H9 (cell line): ENCODE results near the gene ALDH1A1. TPM values are rescaled to one million over a fixed set of nuclear protein-coding genes. Genes with fewer than 3 reads are reported as not detected.

Experiments used
- DNase-seq: peaks from one replicate; pipeline ENCODE4 v3.0.0-alpha.2; 2017
- H2AFZ ChIP-seq: one replicate; pipeline ENCODE4 v1.6.1; 2013; ENCODE audit warnings: mild to moderate bottlenecking, low read length, control low read depth, moderate library complexity
- H2AK5ac ChIP-seq: 2 replicates; pipeline ENCODE4 v1.6.1; 2013; ENCODE audit warnings: low read length, control low read depth, mixed read lengths; ENCODE audit not compliant: insufficient read length
- H2BK120ac ChIP-seq: one replicate; pipeline ENCODE4 v1.6.1; 2013; ENCODE audit warnings: low read depth, mild to moderate bottlenecking, low read length, control low read depth, inconsistent platforms; ENCODE audit not compliant: poor library complexity, severe bottlenecking
- H2BK12ac ChIP-seq: 2 replicates; pipeline ENCODE4 v1.6.1; 2013; ENCODE audit warnings: low read length, control low read depth, mixed read lengths, low read depth; ENCODE audit not compliant: insufficient read length
- H2BK15ac ChIP-seq: 2 replicates; pipeline ENCODE4 v1.6.1; 2013; ENCODE audit warnings: low read depth, low read length, control low read depth
- H2BK20ac ChIP-seq: one replicate; pipeline ENCODE4 v1.6.1; 2013; ENCODE audit warnings: low read depth, mild to moderate bottlenecking, low read length, control low read depth, inconsistent platforms; ENCODE audit not compliant: poor library complexity, severe bottlenecking
- H2BK5ac ChIP-seq: 2 replicates; pipeline ENCODE4 v1.6.1; 2013; ENCODE audit warnings: low read length, control low read depth, mixed read lengths; ENCODE audit not compliant: insufficient read length
- H3K14ac ChIP-seq: 2 replicates; pipeline ENCODE4 v1.6.1; 2013; ENCODE audit warnings: low read length, control low read depth; ENCODE audit not compliant: insufficient read depth
- H3K18ac ChIP-seq: 2 replicates; pipeline ENCODE4 v1.6.1; 2013; ENCODE audit warnings: low read depth, mild to moderate bottlenecking, mixed read lengths, low read length, control low read depth; ENCODE audit not compliant: insufficient read length
- H3K23ac ChIP-seq: 2 replicates; pipeline ENCODE4 v1.6.1; 2013; ENCODE audit warnings: low read length, control low read depth, mixed read lengths, low read depth; ENCODE audit not compliant: insufficient read length
- H3K23me2 ChIP-seq: 2 replicates; pipeline ENCODE4 v1.6.1; 2013; ENCODE audit warnings: low read depth, mild to moderate bottlenecking, mixed read lengths, low read length, control low read depth; ENCODE audit not compliant: insufficient read length, poor library complexity, severe bottlenecking
- H3K27ac ChIP-seq: 2 replicates; pipeline ENCODE4 v1.5.1; 2013; ENCODE audit warnings: low read length, control low read depth, mixed read lengths, low read depth; ENCODE audit not compliant: insufficient read length
- H3K27me3 ChIP-seq: 2 replicates; pipeline ENCODE4 v1.6.1; 2013; ENCODE audit warnings: low read length, control low read depth, inconsistent platforms; ENCODE audit not compliant: insufficient read depth
- H3K4ac ChIP-seq: 2 replicates; pipeline ENCODE4 v1.6.1; 2013; ENCODE audit warnings: low read depth, mild to moderate bottlenecking, control low read depth, inconsistent platforms, low read length, moderate library complexity
- H3K4me1 ChIP-seq: 2 replicates; pipeline ENCODE4 v1.6.1; 2013; ENCODE audit warnings: low read length, control low read depth, inconsistent platforms; ENCODE audit not compliant: insufficient read depth
- H3K4me2 ChIP-seq: 2 replicates; pipeline ENCODE4 v1.6.1; 2013; ENCODE audit warnings: low read length, control low read depth, mixed read lengths; ENCODE audit not compliant: insufficient read length, insufficient read depth
- H3K56ac ChIP-seq: 2 replicates; pipeline ENCODE4 v1.6.1; 2013; ENCODE audit warnings: low read depth, mild to moderate bottlenecking, mixed read lengths, low read length, control low read depth; ENCODE audit not compliant: insufficient read length
- H3K79me1 ChIP-seq: 2 replicates; pipeline ENCODE4 v1.6.1; 2013; ENCODE audit warnings: low read depth, mild to moderate bottlenecking, moderate library complexity, low read length, control low read depth, inconsistent platforms; ENCODE audit not compliant: insufficient read depth, poor library complexity, severe bottlenecking
- H3K79me2 ChIP-seq: 2 replicates; pipeline ENCODE4 v1.6.1; 2013; ENCODE audit warnings: low read length, control low read depth, inconsistent platforms; ENCODE audit not compliant: insufficient read depth
- H3K9ac ChIP-seq: 2 replicates; pipeline ENCODE4 v1.6.1; 2013; ENCODE audit warnings: low read length, control low read depth, mixed read lengths; ENCODE audit not compliant: insufficient read length; ENCODE audit errors: extremely low read depth
- H3K9me3 ChIP-seq: one replicate; pipeline ENCODE4 v1.6.1; 2013; ENCODE audit warnings: low read depth, low read length, inconsistent platforms; ENCODE audit not compliant: control insufficient read depth
- H3T11ph ChIP-seq: one replicate; pipeline ENCODE4 v1.6.1; 2013; ENCODE audit warnings: mild to moderate bottlenecking, low read length, control low read depth, inconsistent platforms
- H4K20me1 ChIP-seq: one replicate; pipeline ENCODE4 v1.6.1; 2013; ENCODE audit not compliant: control insufficient read depth, insufficient read length, insufficient read depth
- H4K5ac ChIP-seq: 2 replicates; pipeline ENCODE4 v1.6.1; 2013; ENCODE audit warnings: low read depth, mild to moderate bottlenecking, mixed read lengths, low read length, control low read depth; ENCODE audit not compliant: insufficient read length
- H4K8ac ChIP-seq: replicated peaks from 2 replicates; pipeline ENCODE4 v1.6.1; 2013; ENCODE audit warnings: low read length, control low read depth, mixed read lengths, low read depth; ENCODE audit not compliant: insufficient read length
- H4K91ac ChIP-seq: 2 replicates; pipeline ENCODE4 v1.6.1; 2013; ENCODE audit warnings: low read depth, mild to moderate bottlenecking, moderate library complexity, mixed read lengths, low read length, control low read depth; ENCODE audit not compliant: insufficient read length
- H3K27ac Mint-ChIP-seq, 3 experiments: 2 replicates in 2 of 3; 3 replicates in 1 of 3; pipeline ENCODE4 v1.8.0; 2020 to 2021; ENCODE audit warnings: mixed read lengths in 3 of 3, mild to moderate bottlenecking in 1 of 3, moderate library complexity in 1 of 3
- H3K27me3 Mint-ChIP-seq: 2 replicates; pipeline ENCODE4 v1.8.0; 2021; ENCODE audit warnings: low read depth, mild to moderate bottlenecking, moderate library complexity, mixed read lengths
- H3K36me3 Mint-ChIP-seq, 3 experiments: 2 replicates in 2 of 3; 3 replicates in 1 of 3; pipeline ENCODE4 v1.8.0; 2020 to 2021; ENCODE audit warnings: low read depth in 3 of 3, mixed read lengths in 3 of 3; ENCODE audit not compliant: insufficient read depth in 1 of 3
- H3K4me1 Mint-ChIP-seq, 2 experiments: 2 replicates each; pipeline ENCODE4 v1.8.0; 2020; ENCODE audit warnings: mixed read lengths in 2 of 2
- H3K4me3 Mint-ChIP-seq, 2 experiments: 2 replicates in 1 of 2; 3 replicates in 1 of 2; pipeline ENCODE4 v1.8.0; 2020 to 2021; ENCODE audit warnings: mild to moderate bottlenecking in 2 of 2, mixed read lengths in 2 of 2, moderate library complexity in 1 of 2
- H3K9me3 Mint-ChIP-seq, 2 experiments: 2 replicates in 1 of 2; 3 replicates in 1 of 2; pipeline ENCODE4 v1.8.0; 2020; ENCODE audit warnings: mild to moderate bottlenecking in 2 of 2, mixed read lengths in 2 of 2, moderate library complexity in 1 of 2
- WGBS: extraction: QIAGEN DNeasy Blood & Tissue Kit; methylation state at CpG from one replicate; pipeline ENCODE4 v1.1.7; 2013; ENCODE audit warnings: missing lambda C conversion rate, low lambda C conversion rate, mixed read lengths; ENCODE audit not compliant: insufficient read length; ENCODE audit errors: extremely low coverage; 5-methylcytosine and 5-hydroxymethylcytosine counted together
- total RNA-seq: library from RNA; stranded (reverse); gene quantifications from 2 replicates; pipeline ENCODE4 v1.2.1, GENCODE V29; 2021
- TF ChIP-seq, protein P1 (sequence below): fragments of 200-600 bp; sonication (generic); conservative IDR thresholded peaks from 3 replicates; pipeline ENCODE4 v1.8.0; 2021; ENCODE audit warnings: antibody characterized with exemption, mild to moderate bottlenecking

ALDH1A1 gene
- total RNA-seq, 1 experiment from 2014 or later = 1.1 TPM

DNA sequence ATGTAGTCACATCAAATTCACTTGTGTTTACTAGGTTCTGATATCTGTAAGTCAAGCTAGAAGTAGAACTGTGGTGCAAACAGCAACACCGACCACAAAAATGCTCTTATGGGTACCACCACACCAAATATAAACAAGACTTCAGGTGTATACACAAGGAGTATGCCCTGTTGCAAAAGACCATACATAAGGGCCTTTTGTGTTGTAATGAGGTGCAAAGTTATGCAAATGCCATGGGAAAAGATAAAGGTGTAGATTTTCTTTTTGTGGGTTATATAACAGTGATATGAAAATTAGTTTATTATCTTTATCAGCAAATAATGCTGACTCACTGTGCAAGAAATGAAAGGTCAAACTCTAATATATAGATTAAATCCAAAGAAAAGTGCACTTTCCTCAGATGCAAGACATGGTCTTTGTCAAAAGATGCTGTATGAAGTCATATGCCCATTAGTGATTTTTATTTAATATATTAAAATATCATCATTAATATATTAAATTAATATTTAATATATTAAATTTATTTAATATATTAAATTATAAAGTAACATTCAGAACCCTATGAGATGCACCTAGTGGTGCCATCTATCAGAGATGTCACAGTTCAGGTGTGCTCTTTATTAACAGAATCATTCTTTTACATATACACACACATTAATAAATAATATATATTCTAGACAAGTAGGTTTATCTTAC is 26.7 kb upstream of the ALDH1A1 start:
- H2BK15ac ChIP-seq = no peak overlapping the region
- no peak overlapping the region for H3K14ac ChIP-seq
- H4K5ac ChIP-seq = no peak overlapping the region
- H2BK120ac ChIP-seq = no peak overlapping the region
- no peak overlapping the region for H3T11ph ChIP-seq
- Mint-ChIP-seq H3K9me3 (no peaks in the 10 kb centered on the region), H3K36me3 (no peaks in the 10 kb centered on the region), H3K4me1 (peaks cover 5% of the 10 kb centered on the region in 2 experiments), H3K27me3 (no peaks in the 10 kb centered on the region), H3K4me3 (no peak overlapping the region), H3K27ac (no peak overlapping the region)
- H3K27me3 ChIP-seq = no peaks in the 10 kb centered on the region
- no peak overlapping the region for H3K4ac ChIP-seq
- no peak overlapping the region for H2AK5ac ChIP-seq
- no peak overlapping the region for H3K18ac ChIP-seq
- no peak overlapping the region for H3K27ac ChIP-seq
- H3K23ac ChIP-seq = no peak overlapping the region
- H3K79me2 ChIP-seq = no peaks in the 10 kb centered on the region
- no peak overlapping the region for H2BK20ac ChIP-seq
- DNase-seq = no peak
- no peak overlapping the region for H3K9ac ChIP-seq
- no peak overlapping the region for H4K91ac ChIP-seq
- no peak overlapping the region for H2BK12ac ChIP-seq
- H3K9me3 ChIP-seq = no peaks in the 10 kb centered on the region
- no peaks in the 10 kb centered on the region for H4K20me1 ChIP-seq
- H3K4me2 ChIP-seq = no peak overlapping the region
- no peak overlapping the region for H4K8ac ChIP-seq
- no peaks in the 10 kb centered on the region for H3K79me1 ChIP-seq
- no peaks in the 10 kb centered on the region for H3K23me2 ChIP-seq
- H2AFZ ChIP-seq = no peak overlapping the region
- no peaks in the 10 kb centered on the region for H3K4me1 ChIP-seq
- WGBS = no CpG with 5 or more reads among the region's 1 CpG
- no peak overlapping the region for H2BK5ac ChIP-seq
- H3K56ac ChIP-seq = no peak overlapping the region
- TF ChIP-seq, protein P1, sequence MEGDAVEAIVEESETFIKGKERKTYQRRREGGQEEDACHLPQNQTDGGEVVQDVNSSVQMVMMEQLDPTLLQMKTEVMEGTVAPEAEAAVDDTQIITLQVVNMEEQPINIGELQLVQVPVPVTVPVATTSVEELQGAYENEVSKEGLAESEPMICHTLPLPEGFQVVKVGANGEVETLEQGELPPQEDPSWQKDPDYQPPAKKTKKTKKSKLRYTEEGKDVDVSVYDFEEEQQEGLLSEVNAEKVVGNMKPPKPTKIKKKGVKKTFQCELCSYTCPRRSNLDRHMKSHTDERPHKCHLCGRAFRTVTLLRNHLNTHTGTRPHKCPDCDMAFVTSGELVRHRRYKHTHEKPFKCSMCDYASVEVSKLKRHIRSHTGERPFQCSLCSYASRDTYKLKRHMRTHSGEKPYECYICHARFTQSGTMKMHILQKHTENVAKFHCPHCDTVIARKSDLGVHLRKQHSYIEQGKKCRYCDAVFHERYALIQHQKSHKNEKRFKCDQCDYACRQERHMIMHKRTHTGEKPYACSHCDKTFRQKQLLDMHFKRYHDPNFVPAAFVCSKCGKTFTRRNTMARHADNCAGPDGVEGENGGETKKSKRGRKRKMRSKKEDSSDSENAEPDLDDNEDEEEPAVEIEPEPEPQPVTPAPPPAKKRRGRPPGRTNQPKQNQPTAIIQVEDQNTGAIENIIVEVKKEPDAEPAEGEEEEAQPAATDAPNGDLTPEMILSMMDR = no peak
